HG03066 (cell line): ENCODE results near the gene LMX1A.

Experiments
- ATAC-seq: cut with Tn5 transposase; IDR thresholded peaks from one replicate; pipeline ENCODE4 v1.9.1; 2021; ENCODE audit warnings: low read depth; ENCODE audit not compliant: unreplicated experiment

LMX1A gene

DNA sequence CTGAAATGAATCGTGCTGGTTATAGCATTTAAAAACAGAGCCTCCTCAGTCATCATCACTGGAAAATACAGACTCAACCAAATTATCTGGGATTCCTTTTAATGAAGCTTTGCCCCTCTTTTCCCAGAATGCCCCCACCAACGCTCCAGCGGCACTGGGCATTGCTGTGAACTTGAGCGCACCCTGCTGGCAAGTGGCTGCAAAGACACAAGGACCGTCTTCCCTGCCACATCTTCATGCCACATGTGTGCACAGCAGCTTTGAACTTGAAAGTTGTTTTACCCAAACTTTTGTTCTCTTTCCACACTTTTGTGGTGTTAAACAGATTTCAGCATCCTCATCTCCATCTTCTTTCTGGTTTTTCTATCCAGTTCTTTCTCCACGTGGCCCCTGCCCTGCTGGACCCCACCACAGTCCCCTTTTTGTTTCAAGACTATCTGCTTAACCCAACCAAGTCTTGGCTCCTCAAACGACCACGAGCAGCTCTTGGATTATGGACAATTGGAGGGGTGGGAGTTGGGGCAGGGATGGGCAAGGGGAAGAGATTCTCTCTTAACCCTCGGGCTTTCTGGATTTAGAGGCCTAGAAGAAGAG, 12.8 kb upstream of the LMX1A start:
- ATAC-seq: no peak

DNA sequence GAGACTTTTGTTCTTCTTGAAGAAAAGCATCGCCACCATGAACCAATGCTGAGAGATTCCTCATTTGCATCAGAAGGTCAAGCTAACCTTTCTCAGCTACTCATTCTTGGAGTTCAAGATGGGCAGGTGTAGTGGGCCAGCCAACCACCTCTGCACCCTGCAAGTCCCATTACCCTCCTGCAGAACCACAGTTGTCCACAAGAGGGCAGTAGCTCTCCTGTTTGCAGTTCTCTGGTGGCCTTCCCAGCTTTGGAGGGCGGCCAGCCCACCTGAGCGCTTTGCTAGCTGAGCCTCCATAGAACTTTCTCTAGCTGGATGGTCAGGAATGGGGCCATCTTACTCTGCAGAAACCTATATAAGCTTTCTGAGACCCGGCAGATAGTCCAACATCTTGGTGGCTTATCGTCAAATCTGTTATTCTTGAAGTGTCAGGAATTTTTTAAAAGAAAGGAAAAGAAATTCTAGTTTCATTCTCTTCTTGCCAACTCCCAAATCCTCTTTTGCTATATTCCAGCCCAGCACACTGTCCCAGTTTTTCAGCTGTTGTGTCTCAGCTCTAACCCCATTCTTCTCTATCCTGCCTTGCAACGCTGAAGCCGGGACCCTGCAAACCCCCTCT, 11.0 kb upstream of the LMX1A start:
- no peak for ATAC-seq

GRCh38 chr1:165365341-165365740, 8.8 kb upstream of the LMX1A start:
- ATAC-seq: no peak

DNA sequence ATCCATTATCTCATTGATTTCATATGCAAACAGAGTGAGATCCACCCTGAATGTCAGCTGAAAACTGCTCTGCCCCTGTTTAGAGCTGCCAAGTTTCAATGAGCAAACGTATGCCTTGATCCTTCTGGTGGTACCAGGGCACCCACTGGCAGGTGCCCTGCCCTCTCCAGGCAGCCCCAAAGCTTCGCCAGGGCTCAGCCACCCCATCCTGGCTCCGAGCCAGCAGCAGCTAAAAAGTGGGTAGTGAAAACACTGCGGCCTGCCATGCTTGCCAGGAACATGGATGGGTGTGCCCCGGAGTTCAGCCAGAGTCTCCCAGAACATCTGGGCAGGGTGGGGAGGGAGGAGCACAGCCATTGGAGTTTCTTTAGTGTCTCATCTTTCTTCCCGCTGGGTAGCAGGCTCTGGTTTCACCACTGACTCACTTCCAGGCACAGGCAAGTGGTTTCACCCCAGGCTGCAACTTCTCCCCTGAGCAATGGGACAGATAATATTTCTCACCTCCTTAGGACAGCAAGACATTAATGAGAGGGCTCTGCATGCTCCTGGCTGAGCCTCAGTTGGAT, 8.1 kb upstream of the LMX1A start:
- ATAC-seq: no peak

GRCh38 chr1:165356876-165357275, 361 bp upstream of the LMX1A start:
- no peak for ATAC-seq

- no peak for ATAC-seq
These were observed 1.2 kb downstream of the LMX1A start for GRCh38 chr1:165355139-165355976.

- no peak for ATAC-seq
These were observed 1.8 kb downstream of the LMX1A start for GRCh38 chr1:165354739-165355138.

DNA sequence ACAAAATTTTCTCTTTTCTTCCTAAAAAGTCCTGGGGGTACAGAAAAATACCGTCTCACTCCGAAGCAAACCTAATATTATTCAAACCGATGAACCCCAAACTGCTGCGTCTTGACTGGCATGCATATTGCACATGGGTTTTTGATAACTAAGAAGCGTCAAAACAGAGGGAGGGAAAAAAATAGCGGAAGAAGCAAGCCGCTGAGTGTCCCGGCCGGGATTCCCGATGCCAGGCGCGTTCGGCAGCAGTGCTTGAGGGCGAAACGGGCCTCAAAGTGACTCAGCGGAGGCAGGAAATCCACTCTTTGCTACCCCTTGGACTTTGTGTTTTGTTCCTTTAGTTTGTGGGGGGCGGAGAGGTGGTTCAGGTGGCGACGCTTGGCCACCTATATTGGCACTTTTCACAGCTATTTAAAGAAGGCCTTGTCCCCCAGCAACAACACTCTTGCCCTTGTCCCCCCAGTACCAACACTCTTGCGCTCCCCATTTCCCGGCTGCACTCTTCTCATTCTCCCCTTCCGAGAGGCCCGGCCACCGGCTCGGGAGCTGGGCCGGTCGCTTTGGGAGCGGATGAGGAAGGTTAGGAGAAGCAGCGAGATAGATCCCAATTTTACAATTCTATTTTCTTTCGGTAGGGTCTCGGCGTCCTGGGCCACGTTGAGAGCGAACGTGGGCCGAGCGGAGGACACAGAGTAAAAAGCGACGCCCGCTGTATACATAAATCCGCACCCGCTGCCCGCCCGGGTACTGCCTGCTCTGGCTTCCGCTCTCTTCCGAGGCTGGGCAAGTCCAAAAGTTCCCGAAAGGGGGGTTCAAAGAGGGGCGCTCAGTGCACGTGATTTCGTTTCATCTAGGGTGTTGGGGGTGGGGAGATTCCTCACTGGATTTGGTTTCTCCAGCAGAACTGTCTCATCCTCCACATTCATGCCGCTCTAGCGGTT, 2.5 kb downstream of the LMX1A start:
- ATAC-seq: no peak

- no peak for ATAC-seq
These were observed 3.8 kb downstream of the LMX1A start for GRCh38 chr1:165352442-165353293.

DNA sequence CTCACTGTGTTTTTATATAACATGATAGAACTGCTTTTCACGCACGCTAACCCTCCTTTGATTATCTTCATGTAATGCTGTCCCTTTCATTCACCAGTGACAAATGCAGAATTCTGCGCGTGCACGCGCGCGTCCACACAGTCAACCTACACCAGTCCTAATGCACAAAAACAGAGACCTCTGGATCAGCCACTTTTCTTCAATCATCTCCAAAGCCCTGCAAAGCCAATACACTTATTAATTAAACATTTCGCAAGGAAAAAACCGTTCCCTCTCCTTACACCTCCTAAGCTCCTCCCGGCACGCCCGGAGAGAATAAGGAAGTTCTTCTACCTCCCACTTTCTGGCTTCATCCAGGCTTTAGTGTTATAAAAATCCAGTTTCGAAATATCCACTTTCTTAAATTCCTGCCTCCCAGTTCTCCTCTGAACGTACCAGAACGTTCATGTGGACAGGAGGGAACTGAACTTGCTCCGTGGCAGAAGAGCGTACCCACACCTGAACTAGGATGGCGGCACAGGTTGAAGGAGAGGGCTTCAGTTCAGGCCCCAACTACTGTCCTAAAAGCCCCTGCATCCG, 4.6 kb downstream of the LMX1A start:
- ATAC-seq: no peak

DNA sequence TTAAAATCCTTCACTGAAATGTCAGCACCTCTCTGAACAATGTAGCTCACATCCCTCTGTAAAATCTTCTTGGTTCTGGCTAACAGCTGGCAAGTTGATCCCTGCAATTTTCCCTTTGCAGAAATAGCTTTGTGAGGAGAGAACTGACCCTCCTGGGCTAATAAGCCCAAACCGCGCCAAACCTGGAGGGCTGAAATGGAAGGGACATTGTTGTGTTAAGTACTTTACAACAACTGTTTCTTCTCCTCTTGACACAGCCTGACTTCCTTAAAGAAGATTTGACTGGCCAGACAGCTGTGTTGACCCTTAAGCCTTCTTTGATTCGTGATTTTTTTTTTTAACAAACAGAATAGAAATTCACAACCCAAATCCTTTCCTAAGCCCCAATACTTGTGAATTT, 5.7 kb downstream of the LMX1A start:
- no peak for ATAC-seq

DNA sequence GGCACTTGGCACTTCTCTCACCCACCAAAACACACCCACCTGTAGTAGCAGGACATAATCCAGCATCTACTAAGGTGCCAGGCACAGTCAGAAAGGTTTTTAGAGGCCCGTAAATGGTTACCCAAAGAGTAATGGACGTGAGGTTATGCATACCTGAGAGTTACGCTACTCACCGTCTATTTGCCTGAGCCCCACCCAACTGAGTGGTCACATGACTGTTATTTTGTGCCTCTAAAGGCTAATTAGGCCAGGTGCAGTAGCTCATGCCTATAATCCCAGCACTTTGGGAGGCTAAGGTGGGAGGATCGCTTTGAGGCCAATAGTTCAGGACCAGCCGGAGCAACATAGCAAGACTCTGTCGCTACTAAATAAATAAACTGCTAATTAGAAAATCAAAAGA, 11.0 kb downstream of the LMX1A start:
- ATAC-seq: no peak

- ATAC-seq: no peak
These were observed 11.8 kb downstream of the LMX1A start for GRCh38 chr1:165344736-165345135.

- ATAC-seq: no peak
These were observed 12.3 kb downstream of the LMX1A start for GRCh38 chr1:165344198-165344597.

- no peak for ATAC-seq
These were observed 13.9 kb downstream of the LMX1A start for GRCh38 chr1:165342587-165342986.

DNA sequence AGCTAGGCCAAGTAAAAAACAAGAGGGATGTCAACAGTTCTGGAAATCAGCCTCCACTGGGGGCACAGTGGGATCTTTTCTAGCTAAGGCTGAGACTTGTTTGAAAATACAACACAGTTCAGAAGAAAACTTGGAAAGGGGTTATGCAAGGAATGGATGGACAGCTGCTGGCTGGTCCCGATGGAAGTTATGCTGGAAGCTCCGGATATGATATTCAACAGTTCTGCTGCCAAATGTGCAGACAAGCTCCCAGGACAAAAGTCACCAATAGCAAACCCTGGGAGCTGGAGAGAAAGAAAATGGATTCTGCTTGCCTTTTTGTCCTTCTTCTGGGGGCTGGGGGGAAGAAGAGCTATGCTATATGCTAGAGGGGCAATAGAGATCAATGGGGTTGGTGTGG, 14.3 kb downstream of the LMX1A start:
- ATAC-seq: no peak

DNA sequence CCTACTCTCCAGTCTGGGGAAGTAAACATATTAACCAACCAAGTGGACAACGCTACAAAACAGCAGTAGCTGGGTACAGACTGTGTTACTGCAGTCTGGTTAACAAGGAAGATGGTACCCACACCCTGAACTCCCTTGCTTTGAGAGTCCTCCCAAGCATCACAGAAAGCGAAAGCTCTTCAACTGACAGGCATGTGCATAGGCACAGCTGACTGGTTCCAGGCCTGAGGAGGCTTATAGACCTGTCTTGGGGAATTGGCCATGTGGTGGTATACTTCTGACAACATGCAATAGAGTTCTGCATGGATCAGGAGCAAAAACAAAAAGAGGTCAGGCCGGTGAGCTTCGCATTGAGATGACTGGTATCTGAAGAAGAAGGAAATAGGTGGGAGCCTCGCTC, 17.4 kb downstream of the LMX1A start:
- ATAC-seq: no peak

- no peak for ATAC-seq
These were observed 26.0 kb downstream of the LMX1A start for GRCh38 chr1:165330483-165330882.

DNA sequence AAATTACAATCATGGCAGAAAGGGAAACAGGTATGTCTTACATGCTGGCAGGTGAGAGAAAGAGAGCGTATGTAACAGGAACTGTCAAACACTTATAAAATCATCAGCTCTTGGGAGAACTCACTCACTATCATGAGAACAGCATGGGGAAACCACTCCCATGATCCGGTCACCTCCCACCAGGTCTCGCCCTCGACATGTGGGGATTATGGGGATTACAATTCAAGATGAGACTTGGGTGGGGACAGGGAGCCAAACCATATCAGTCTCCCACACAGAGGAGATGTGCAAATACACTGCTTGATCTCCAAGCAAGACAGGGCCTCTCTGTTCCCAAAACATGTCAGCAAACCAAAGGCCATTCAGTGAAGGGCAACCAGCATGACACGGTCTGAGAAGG, 27.4 kb downstream of the LMX1A start:
- ATAC-seq: no peak
